HEK293 (cell line): ENCODE results near the gene OAT.

Experiments used
- CTCF ChIA-PET: fragments of 350-600 bp; formaldehyde crosslinking; extraction: SDS; loops from one replicate; lab custom pipeline; 2021; ENCODE audit warnings: antibody characterized with exemption; lab: Yijun Ruan, JAX
- POLR2A ChIA-PET: fragments of 300-600 bp; formaldehyde crosslinking; extraction: SDS; loops from one replicate; lab custom pipeline; 2020; ENCODE audit warnings: antibody characterized with exemption, inconsistent platforms; lab: Yijun Ruan, JAX
- H3K27ac ChIP-seq: fragments of 200-500 bp; sonication (Bioruptor generic); 2 replicates; pipeline ENCODE4 v1.5.1; 2014; ENCODE audit warnings: low read depth, low read length, control low read depth, inconsistent platforms; ENCODE audit errors: extremely low read depth
- H3K36me3 ChIP-seq, 2 experiments: fragments of 200-500 bp in 1 of 2; sonication (Bioruptor generic) in 1 of 2; 1 replicate in 1 of 2; 2 replicates in 1 of 2; pipeline ENCODE4 v1.5.1; 2014 to 2017; ENCODE audit warnings: inconsistent platforms in 2 of 2, low read length in 2 of 2; ENCODE audit not compliant: control insufficient read depth in 2 of 2, insufficient read depth in 1 of 2
- H3K4me1 ChIP-seq: fragments of 200-500 bp; sonication (Bioruptor generic); 2 replicates; pipeline ENCODE4 v1.5.1; 2014; ENCODE audit warnings: mild to moderate bottlenecking, low read length, inconsistent platforms; ENCODE audit not compliant: control insufficient read depth, insufficient read depth
- H3K4me3 ChIP-seq: 2 replicates; pipeline ENCODE4 v1.5.1; 2011; ENCODE audit warnings: low read depth, mild to moderate bottlenecking, control low read depth, low read length, moderate library complexity
- H3K9me3 ChIP-seq: fragments of 200-500 bp; sonication (Bioruptor generic); 2 replicates; pipeline ENCODE4 v1.5.1; 2014; ENCODE audit warnings: low read depth, low read length, inconsistent platforms; ENCODE audit not compliant: control insufficient read depth, insufficient read depth
- GLI4 ChIP-seq: fragments of 450-650 bp; formaldehyde crosslinking; IDR thresholded peaks from 2 replicates; pipeline ENCODE4 v1.5.1; 2016; ENCODE audit warnings: missing biosample characterization, missing genetic modification characterization
- GLIS1 ChIP-seq: fragments of 450-650 bp; formaldehyde crosslinking; IDR thresholded peaks from 2 replicates; pipeline ENCODE4 v1.5.1; 2016; ENCODE audit warnings: missing biosample characterization, missing genetic modification characterization
- KLF10 ChIP-seq: fragments of 450-650 bp; IDR thresholded peaks from 2 replicates; pipeline ENCODE4 v1.5.1; 2018; ENCODE audit warnings: missing biosample characterization, mild to moderate bottlenecking, missing genetic modification characterization
- SP2 ChIP-seq: fragments of 450-650 bp; formaldehyde crosslinking; IDR thresholded peaks from 2 replicates; pipeline ENCODE4 v1.5.1; 2016; ENCODE audit warnings: missing biosample characterization, missing genetic modification characterization
- ZBTB21 ChIP-seq: fragments of 450-650 bp; formaldehyde crosslinking; IDR thresholded peaks from 2 replicates; pipeline ENCODE4 v1.5.1; 2017; ENCODE audit warnings: missing biosample characterization, missing genetic modification characterization
- ZNF155 ChIP-seq: fragments of 450-650 bp; formaldehyde crosslinking; IDR thresholded peaks from 2 replicates; pipeline ENCODE4 v1.5.1; 2016; ENCODE audit warnings: missing biosample characterization, missing genetic modification characterization
- ZNF2 ChIP-seq: fragments of 450-650 bp; formaldehyde crosslinking; IDR thresholded peaks from 2 replicates; pipeline ENCODE4 v1.5.1; 2016; ENCODE audit warnings: missing biosample characterization, missing genetic modification characterization
- ZNF23 ChIP-seq: fragments of 450-650 bp; formaldehyde crosslinking; IDR thresholded peaks from 2 replicates; pipeline ENCODE4 v1.5.1; 2016; ENCODE audit warnings: missing biosample characterization, missing genetic modification characterization, borderline replicate concordance
- ZNF335 ChIP-seq: fragments of 450-650 bp; formaldehyde crosslinking; conservative IDR thresholded peaks from 2 replicates; pipeline ENCODE4 v1.5.1; 2016; ENCODE audit warnings: missing biosample characterization, missing genetic modification characterization
- ZNF501 ChIP-seq: fragments of 450-650 bp; formaldehyde crosslinking; IDR thresholded peaks from 2 replicates; pipeline ENCODE4 v1.5.1; 2016; ENCODE audit warnings: missing biosample characterization, missing genetic modification characterization
- ZNF514 ChIP-seq: fragments of 450-650 bp; formaldehyde crosslinking; IDR thresholded peaks from 2 replicates; pipeline ENCODE4 v1.5.1; 2016; ENCODE audit warnings: missing biosample characterization, missing genetic modification characterization
- ZNF521 ChIP-seq: fragments of 450-650 bp; formaldehyde crosslinking; IDR thresholded peaks from 2 replicates; pipeline ENCODE4 v1.5.1; 2017; ENCODE audit warnings: missing biosample characterization, mild to moderate bottlenecking, missing genetic modification characterization
- ZNF621 ChIP-seq: fragments of 450-650 bp; formaldehyde crosslinking; IDR thresholded peaks from 2 replicates; pipeline ENCODE4 v1.5.1; 2017; ENCODE audit warnings: missing biosample characterization, missing genetic modification characterization
- ZNF654 ChIP-seq: fragments of 450-650 bp; formaldehyde crosslinking; IDR thresholded peaks from 2 replicates; pipeline ENCODE4 v1.5.1; 2016; ENCODE audit warnings: low read depth, missing biosample characterization, missing genetic modification characterization
- ZNF670 ChIP-seq: fragments of 450-650 bp; formaldehyde crosslinking; IDR thresholded peaks from 2 replicates; pipeline ENCODE4 v1.5.1; 2016; ENCODE audit warnings: missing biosample characterization, missing genetic modification characterization, low read depth
- ZNF677 ChIP-seq: fragments of 450-650 bp; IDR thresholded peaks from 2 replicates; pipeline ENCODE4 v1.5.0; 2018; ENCODE audit warnings: missing biosample characterization, mild to moderate bottlenecking, missing genetic modification characterization, moderate library complexity
- ZNF837 ChIP-seq: fragments of 450-650 bp; formaldehyde crosslinking; IDR thresholded peaks from 2 replicates; pipeline ENCODE4 v1.5.1; 2016; ENCODE audit warnings: missing biosample characterization, missing genetic modification characterization
- ZNF843 ChIP-seq: fragments of 450-650 bp; formaldehyde crosslinking; IDR thresholded peaks from 2 replicates; pipeline ENCODE4 v1.5.1; 2016; ENCODE audit warnings: missing biosample characterization, missing genetic modification characterization
- ZSCAN30 ChIP-seq: fragments of 450-650 bp; IDR thresholded peaks from 2 replicates; pipeline ENCODE4 v1.5.1; 2018; ENCODE audit warnings: missing biosample characterization, mild to moderate bottlenecking, missing genetic modification characterization, moderate library complexity
- TF ChIP-seq, protein P1 (sequence below): fragments of 450-650 bp; formaldehyde crosslinking; IDR thresholded peaks from 2 replicates; pipeline ENCODE4 v1.5.1; 2017; ENCODE audit warnings: missing biosample characterization, mild to moderate bottlenecking, missing genetic modification characterization, moderate library complexity
- TF ChIP-seq, protein P2 (sequence below): IDR thresholded peaks from 2 replicates; pipeline ENCODE4 v1.6.1; 2011; ENCODE audit warnings: mild to moderate bottlenecking, low read depth, low read length, borderline replicate concordance
- TF ChIP-seq, protein P3 (sequence below): fragments of 450-650 bp; formaldehyde crosslinking; IDR thresholded peaks from 2 replicates; pipeline ENCODE4 v1.5.1; 2017; ENCODE audit warnings: missing biosample characterization, missing genetic modification characterization
- TF ChIP-seq, protein P4 (sequence below): fragments of 450-650 bp; formaldehyde crosslinking; conservative IDR thresholded peaks from 2 replicates; pipeline ENCODE4 v1.5.1; 2016; ENCODE audit warnings: low read depth, missing biosample characterization, missing genetic modification characterization
- TF ChIP-seq, protein P5 (sequence below): fragments of 450-650 bp; formaldehyde crosslinking; IDR thresholded peaks from 2 replicates; pipeline ENCODE4 v1.5.1; 2016; ENCODE audit warnings: missing biosample characterization, missing genetic modification characterization, low read depth
- TF ChIP-seq, protein P6 (sequence below): fragments of 450-650 bp; formaldehyde crosslinking; IDR thresholded peaks from 2 replicates; pipeline ENCODE4 v1.5.1; 2016; ENCODE audit warnings: missing biosample characterization, missing genetic modification characterization

OAT gene

DNA sequence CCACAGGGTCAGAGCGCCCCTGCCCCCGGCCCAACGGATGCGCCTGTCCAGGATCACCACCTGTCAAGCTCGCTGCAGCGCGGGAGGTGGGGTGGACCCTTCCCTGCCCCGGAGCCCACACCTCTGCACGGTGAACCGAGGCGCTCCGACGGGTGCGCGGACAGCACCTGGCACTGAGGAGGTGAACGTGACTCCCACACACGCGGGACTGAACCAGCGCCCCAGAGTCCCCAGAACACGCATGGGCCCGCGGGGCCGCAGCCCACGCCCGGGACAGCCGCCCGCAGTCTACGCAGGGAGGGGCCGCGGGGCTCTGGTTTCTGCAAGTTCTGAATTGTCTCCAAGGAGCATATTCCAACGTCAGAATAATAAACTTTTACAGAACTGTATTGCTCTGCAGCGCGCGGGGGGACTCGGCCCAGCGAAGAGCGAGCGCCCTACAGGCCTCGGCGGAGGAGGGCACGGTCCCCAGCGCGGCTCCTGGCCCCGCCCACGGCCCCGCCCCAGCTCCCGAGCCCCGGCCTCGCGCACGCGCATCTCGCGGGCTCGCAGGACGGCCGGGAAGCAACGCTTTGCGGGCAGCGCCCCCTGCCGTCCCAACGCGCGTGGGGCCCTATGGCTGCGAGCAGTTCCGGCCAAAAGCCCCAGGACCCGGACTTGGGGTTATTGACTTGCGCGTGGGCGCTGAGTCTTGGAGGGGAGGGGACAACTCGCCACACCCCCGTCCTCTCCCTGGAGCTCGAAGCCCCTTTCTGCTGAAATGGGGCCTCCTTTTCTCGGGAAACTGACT lies 29.7 kb downstream of the OAT start (continued):
- TF ChIP-seq, protein P1, sequence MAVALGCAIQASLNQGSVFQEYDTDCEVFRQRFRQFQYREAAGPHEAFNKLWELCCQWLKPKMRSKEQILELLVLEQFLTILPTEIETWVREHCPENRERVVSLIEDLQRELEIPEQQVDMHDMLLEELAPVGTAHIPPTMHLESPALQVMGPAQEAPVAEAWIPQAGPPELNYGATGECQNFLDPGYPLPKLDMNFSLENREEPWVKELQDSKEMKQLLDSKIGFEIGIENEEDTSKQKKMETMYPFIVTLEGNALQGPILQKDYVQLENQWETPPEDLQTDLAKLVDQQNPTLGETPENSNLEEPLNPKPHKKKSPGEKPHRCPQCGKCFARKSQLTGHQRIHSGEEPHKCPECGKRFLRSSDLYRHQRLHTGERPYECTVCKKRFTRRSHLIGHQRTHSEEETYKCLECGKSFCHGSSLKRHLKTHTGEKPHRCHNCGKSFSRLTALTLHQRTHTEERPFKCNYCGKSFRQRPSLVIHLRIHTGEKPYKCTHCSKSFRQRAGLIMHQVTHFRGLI (tag by site-specific recombination) = 0 out of 2 replicates have a peak, but pooled peaks have one; percentile 34
- TF ChIP-seq ZNF654 (tag by site-specific recombination) (peak; percentile 78), ZSCAN30 (tag by site-specific recombination) (0 out of 2 replicates have a peak, but pooled peaks have one; percentile 19), SP2 (tag by site-specific recombination) (no peak), GLIS1 (tag by site-specific recombination) (peak; percentile 22; the same call in 1 of the 2 replicates), ZNF23 (tag by site-specific recombination) (no peak), ZNF335 (tag by site-specific recombination) (0 out of 2 replicates have a peak, but pooled peaks have one; percentile 49), KLF10 (tag by site-specific recombination) (peak; percentile 65; the same call in 1 of the 2 replicates)
- TF ChIP-seq, protein P2, sequence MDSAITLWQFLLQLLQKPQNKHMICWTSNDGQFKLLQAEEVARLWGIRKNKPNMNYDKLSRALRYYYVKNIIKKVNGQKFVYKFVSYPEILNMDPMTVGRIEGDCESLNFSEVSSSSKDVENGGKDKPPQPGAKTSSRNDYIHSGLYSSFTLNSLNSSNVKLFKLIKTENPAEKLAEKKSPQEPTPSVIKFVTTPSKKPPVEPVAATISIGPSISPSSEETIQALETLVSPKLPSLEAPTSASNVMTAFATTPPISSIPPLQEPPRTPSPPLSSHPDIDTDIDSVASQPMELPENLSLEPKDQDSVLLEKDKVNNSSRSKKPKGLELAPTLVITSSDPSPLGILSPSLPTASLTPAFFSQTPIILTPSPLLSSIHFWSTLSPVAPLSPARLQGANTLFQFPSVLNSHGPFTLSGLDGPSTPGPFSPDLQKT = no peak
- TF ChIP-seq, protein P3, sequence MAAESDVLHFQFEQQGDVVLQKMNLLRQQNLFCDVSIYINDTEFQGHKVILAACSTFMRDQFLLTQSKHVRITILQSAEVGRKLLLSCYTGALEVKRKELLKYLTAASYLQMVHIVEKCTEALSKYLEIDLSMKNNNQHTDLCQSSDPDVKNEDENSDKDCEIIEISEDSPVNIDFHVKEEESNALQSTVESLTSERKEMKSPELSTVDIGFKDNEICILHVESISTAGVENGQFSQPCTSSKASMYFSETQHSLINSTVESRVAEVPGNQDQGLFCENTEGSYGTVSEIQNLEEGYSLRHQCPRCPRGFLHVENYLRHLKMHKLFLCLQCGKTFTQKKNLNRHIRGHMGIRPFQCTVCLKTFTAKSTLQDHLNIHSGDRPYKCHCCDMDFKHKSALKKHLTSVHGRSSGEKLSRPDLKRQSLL (tag by site-specific recombination) = 0 out of 2 replicates have a peak, but pooled peaks have one; percentile 10

DNA sequence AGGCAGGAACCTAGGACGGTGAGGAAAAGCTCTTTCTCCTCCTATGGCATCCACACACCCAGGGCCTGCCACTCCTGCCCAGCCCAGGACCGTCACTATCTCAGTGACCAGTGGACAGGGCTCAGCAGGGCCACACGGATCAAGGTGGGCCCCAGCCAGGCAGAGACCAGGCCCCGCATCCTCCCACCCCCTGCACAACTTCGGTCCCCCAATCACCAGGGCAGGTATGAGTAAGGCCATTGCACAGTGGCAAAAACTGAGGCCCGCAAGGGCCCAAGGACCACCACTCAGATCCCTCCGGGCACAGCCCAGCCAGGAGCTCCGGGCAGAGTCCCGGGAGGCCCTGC lies 30.3 kb downstream of the OAT start:
- Histone ChIP-seq H3K36me3 (no peaks in the 10 kb centered on the region), H3K9me3 (no peaks in the 10 kb centered on the region), H3K4me1 (no peaks in the 10 kb centered on the region; the same call in 1 of the 2 replicates), H3K27ac (no peak overlapping the region; the same call in 1 of the 2 replicates), H3K4me3 (no peak overlapping the region)
- POLR2A ChIA-PET = interaction anchor here (1.1 to 1.4 kb wide), 2 partner anchors 30 to 393 kb away, joined by 5 to 14 read pairs; partner anchors contain the start of gene OAT
- CTCF ChIA-PET = interaction anchor here (0.6 to 8.3 kb wide), 22 partner anchors 10 to 1356 kb away, joined by 3 to 160 read pairs (median 4); no protein-coding TSS in a partner anchor
- TF ChIP-seq ZBTB21 (tag by site-specific recombination) (no peak), ZNF843 (tag by site-specific recombination) (no peak), ZNF621 (tag by site-specific recombination) (no peak), ZNF155 (tag by site-specific recombination) (no peak), ZNF2 (tag by site-specific recombination) (no peak), ZNF677 (no peak), ZNF501 (tag by site-specific recombination) (no peak), GLI4 (tag by site-specific recombination) (no peak), ZNF670 (no peak), ZNF521 (tag by site-specific recombination) (no peak), ZNF837 (tag by site-specific recombination) (no peak), ZNF514 (tag by site-specific recombination) (no peak)
- TF ChIP-seq, protein P4, sequence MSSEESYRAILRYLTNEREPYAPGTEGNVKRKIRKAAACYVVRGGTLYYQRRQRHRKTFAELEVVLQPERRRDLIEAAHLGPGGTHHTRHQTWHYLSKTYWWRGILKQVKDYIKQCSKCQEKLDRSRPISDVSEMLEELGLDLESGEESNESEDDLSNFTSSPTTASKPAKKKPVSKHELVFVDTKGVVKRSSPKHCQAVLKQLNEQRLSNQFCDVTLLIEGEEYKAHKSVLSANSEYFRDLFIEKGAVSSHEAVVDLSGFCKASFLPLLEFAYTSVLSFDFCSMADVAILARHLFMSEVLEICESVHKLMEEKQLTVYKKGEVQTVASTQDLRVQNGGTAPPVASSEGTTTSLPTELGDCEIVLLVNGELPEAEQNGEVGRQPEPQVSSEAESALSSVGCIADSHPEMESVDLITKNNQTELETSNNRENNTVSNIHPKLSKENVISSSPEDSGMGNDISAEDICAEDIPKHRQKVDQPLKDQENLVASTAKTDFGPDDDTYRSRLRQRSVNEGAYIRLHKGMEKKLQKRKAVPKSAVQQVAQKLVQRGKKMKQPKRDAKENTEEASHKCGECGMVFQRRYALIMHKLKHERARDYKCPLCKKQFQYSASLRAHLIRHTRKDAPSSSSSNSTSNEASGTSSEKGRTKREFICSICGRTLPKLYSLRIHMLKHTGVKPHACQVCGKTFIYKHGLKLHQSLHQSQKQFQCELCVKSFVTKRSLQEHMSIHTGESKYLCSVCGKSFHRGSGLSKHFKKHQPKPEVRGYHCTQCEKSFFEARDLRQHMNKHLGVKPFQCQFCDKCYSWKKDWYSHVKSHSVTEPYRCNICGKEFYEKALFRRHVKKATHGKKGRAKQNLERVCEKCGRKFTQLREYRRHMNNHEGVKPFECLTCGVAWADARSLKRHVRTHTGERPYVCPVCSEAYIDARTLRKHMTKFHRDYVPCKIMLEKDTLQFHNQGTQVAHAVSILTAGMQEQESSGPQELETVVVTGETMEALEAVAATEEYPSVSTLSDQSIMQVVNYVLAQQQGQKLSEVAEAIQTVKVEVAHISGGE (tag by site-specific recombination) = no peak
- TF ChIP-seq, protein P5, sequence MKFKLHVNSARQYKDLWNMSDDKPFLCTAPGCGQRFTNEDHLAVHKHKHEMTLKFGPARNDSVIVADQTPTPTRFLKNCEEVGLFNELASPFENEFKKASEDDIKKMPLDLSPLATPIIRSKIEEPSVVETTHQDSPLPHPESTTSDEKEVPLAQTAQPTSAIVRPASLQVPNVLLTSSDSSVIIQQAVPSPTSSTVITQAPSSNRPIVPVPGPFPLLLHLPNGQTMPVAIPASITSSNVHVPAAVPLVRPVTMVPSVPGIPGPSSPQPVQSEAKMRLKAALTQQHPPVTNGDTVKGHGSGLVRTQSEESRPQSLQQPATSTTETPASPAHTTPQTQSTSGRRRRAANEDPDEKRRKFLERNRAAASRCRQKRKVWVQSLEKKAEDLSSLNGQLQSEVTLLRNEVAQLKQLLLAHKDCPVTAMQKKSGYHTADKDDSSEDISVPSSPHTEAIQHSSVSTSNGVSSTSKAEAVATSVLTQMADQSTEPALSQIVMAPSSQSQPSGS (tag by site-specific recombination) = no peak
- TF ChIP-seq, protein P6, sequence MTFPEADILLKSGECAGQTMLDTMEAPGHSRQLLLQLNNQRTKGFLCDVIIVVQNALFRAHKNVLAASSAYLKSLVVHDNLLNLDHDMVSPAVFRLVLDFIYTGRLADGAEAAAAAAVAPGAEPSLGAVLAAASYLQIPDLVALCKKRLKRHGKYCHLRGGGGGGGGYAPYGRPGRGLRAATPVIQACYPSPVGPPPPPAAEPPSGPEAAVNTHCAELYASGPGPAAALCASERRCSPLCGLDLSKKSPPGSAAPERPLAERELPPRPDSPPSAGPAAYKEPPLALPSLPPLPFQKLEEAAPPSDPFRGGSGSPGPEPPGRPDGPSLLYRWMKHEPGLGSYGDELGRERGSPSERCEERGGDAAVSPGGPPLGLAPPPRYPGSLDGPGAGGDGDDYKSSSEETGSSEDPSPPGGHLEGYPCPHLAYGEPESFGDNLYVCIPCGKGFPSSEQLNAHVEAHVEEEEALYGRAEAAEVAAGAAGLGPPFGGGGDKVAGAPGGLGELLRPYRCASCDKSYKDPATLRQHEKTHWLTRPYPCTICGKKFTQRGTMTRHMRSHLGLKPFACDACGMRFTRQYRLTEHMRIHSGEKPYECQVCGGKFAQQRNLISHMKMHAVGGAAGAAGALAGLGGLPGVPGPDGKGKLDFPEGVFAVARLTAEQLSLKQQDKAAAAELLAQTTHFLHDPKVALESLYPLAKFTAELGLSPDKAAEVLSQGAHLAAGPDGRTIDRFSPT = no peak
